SU-DHL-6 (cell line): ENCODE measurements around the gene NTRK3.

Experiments
- H2AFZ ChIP-seq: fragments of 200-600 bp; sonication (generic); 2 replicates; pipeline ENCODE4 v1.6.1; 2014; ENCODE audit warnings: low read depth, mild to moderate bottlenecking, moderate library complexity, mixed read lengths, antibody characterized with exemption, low read length; ENCODE audit not compliant: severe bottlenecking
- H3F3A ChIP-seq: fragments of 200-600 bp; shearing (Covaris generic); 2 replicates; pipeline ENCODE4 v1.6.0; 2016; ENCODE audit warnings: antibody characterized with exemption, mild to moderate bottlenecking; ENCODE audit not compliant: insufficient read depth
- H3K27ac ChIP-seq: fragments of 200-600 bp; sonication (generic); 2 replicates; pipeline ENCODE4 v1.5.1; 2016; ENCODE audit warnings: low read depth, mild to moderate bottlenecking, low read length, moderate library complexity, mixed read lengths
- H3K27me3 ChIP-seq: fragments of 200-600 bp; sonication (generic), shearing (Covaris generic); 2 replicates; pipeline ENCODE4 v1.6.0; 2014; ENCODE audit warnings: mild to moderate bottlenecking, low read length
- H3K36me3 ChIP-seq: fragments of 200-600 bp; sonication (generic); 2 replicates; pipeline ENCODE4 v1.6.1; 2014; ENCODE audit warnings: mild to moderate bottlenecking, low read length, mixed read lengths
- H3K4me2 ChIP-seq: fragments of 300-600, 200-600 bp; shearing (Covaris generic), sonication (generic); 2 replicates; pipeline ENCODE4 v1.6.0; 2014; ENCODE audit warnings: low read length, low read depth, mild to moderate bottlenecking; ENCODE audit not compliant: poor library complexity, severe bottlenecking
- H3K4me3 ChIP-seq: fragments of 200-600 bp; sonication (generic); 2 replicates; pipeline ENCODE4 v1.5.1; 2014; ENCODE audit warnings: antibody characterized with exemption, low read length, mild to moderate bottlenecking, mixed read lengths; ENCODE audit not compliant: insufficient read depth, poor library complexity, severe bottlenecking
- H3K79me2 ChIP-seq: fragments of 200-600 bp; sonication (generic); 2 replicates; pipeline ENCODE4 v1.6.1; 2014; ENCODE audit warnings: mild to moderate bottlenecking, low read length, moderate library complexity; ENCODE audit not compliant: insufficient read depth
- H3K9ac ChIP-seq: fragments of 200-600 bp; sonication (generic); 2 replicates; pipeline ENCODE4 v1.7.0; 2014; ENCODE audit warnings: mild to moderate bottlenecking, low read length
- H3K9me2 ChIP-seq: fragments of 200-600 bp; sonication (generic); replicated peaks from 2 replicates; pipeline ENCODE4 v1.6.1; 2014; ENCODE audit warnings: low read length; ENCODE audit not compliant: insufficient read depth
- H3K9me3 ChIP-seq: fragments of 200-600 bp; sonication (generic); 2 replicates; pipeline ENCODE4 v1.6.1; 2014; ENCODE audit warnings: low read length, mixed read lengths; ENCODE audit not compliant: insufficient read depth
- H4K20me1 ChIP-seq: fragments of 200-600 bp; sonication (generic); 2 replicates; pipeline ENCODE4 v1.6.1; 2014; ENCODE audit warnings: low read depth, mild to moderate bottlenecking, antibody characterized with exemption, low read length, moderate library complexity, mixed read lengths
- EZH2phosphoT487 ChIP-seq: fragments of 200-600 bp; sonication (generic), shearing (Covaris generic); conservative IDR thresholded peaks from 2 replicates; pipeline ENCODE4 v1.6.1; 2018; ENCODE audit warnings: mild to moderate bottlenecking, antibody characterized with exemption, low read length, moderate library complexity, mixed read lengths
- TF ChIP-seq, protein P1 (sequence below): fragments of 200-600 bp; sonication (generic); IDR thresholded peaks from one replicate; pipeline ENCODE4 v1.5.1; 2017; ENCODE audit warnings: antibody characterized with exemption, mild to moderate bottlenecking, low read length, moderate library complexity; ENCODE audit not compliant: insufficient read depth, poor library complexity, severe bottlenecking

The NTRK3 gene

DNA sequence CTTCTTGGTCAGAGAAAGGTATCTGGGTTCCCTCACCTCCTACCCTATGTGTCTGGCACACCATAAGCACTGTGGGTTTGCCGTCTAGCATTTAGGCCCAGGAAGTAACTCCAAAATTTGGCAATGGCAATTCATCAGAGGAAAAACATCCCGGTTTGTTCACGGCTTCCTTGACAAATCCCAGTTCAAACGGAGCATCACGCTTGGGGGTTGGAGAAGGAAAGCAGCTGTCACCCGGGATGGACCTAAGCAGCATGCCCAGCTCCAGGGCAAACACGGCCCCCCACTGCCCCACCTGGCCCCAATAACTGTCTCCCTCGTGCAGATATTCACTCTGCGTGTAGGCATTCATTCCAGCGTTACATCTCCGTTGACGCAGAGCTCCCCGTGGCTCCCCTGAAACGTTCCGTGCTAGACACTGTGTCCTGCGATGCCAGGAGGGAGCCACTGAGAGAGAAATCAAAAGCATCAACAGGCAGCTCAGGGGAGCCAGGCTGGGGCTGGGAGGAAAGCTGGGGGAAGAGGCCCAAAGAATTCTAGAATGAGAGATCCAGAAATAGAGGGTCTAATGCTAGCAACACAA, 41.4 kb downstream of the NTRK3 start:
- Histone ChIP-seq H3F3A (no peaks in the 10 kb centered on the region), H3K36me3 (no peaks in the 10 kb centered on the region), H3K4me2 (no peak overlapping the region), H2AFZ (no peak overlapping the region), H3K27me3 (no peaks in the 10 kb centered on the region), H3K9me2 (no peaks in the 10 kb centered on the region), H3K79me2 (no peaks in the 10 kb centered on the region), H3K27ac (no peak overlapping the region), H4K20me1 (no peaks in the 10 kb centered on the region), H3K9ac (no peak overlapping the region), H3K4me3 (no peak overlapping the region), H3K9me3 (no peaks in the 10 kb centered on the region)
- TF ChIP-seq, protein P1, sequence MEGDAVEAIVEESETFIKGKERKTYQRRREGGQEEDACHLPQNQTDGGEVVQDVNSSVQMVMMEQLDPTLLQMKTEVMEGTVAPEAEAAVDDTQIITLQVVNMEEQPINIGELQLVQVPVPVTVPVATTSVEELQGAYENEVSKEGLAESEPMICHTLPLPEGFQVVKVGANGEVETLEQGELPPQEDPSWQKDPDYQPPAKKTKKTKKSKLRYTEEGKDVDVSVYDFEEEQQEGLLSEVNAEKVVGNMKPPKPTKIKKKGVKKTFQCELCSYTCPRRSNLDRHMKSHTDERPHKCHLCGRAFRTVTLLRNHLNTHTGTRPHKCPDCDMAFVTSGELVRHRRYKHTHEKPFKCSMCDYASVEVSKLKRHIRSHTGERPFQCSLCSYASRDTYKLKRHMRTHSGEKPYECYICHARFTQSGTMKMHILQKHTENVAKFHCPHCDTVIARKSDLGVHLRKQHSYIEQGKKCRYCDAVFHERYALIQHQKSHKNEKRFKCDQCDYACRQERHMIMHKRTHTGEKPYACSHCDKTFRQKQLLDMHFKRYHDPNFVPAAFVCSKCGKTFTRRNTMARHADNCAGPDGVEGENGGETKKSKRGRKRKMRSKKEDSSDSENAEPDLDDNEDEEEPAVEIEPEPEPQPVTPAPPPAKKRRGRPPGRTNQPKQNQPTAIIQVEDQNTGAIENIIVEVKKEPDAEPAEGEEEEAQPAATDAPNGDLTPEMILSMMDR: no peak

DNA sequence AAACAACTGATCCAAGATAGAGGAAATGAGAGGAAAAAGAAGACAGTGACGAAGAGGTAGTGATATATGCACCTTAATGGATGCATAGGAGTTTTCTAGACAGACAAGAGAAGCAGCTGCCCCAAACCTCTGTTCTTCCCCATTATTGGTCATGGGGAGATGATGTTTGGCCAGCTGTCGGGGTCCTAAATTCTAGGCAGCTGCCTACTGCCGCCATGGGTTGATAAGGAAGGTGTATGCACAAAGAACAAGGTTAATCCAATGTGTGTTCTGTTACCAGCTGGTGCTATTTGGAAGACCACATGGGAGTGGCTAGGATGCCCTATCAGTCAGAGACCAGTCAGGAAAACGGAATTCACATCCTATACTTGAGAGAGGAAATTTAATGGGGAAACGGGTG, 47.4 kb downstream of the NTRK3 start:
- TF ChIP-seq EZH2phosphoT487: no peak
- TF ChIP-seq, protein P1: no peak
- Histone ChIP-seq H3F3A (no peaks in the 10 kb centered on the region), H3K27ac (no peak overlapping the region), H3K4me3 (no peak overlapping the region), H3K9ac (no peak overlapping the region), H3K9me2 (no peaks in the 10 kb centered on the region), H3K79me2 (no peaks in the 10 kb centered on the region), H3K9me3 (no peaks in the 10 kb centered on the region), H3K27me3 (no peaks in the 10 kb centered on the region), H3K4me2 (no peak overlapping the region), H2AFZ (no peak overlapping the region), H3K36me3 (no peaks in the 10 kb centered on the region), H4K20me1 (no peaks in the 10 kb centered on the region)

DNA sequence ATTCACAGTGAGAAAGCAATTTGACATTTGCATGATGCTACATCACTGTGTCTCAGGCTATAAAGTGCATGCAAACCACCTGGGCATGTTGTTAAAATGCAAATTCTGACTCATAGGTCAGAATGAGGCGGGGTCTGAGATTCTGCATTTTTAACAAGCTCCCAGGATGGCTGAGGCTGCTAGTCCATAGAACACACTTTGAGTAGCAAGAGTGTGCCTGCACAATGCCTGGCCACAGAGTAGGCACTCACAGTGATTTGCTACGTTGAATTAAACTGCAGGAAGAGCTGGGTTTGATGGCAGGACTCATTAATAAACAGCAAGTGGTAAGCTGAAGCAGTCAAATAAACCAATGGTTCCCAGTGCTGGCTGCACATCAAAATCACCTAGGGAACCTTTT, 48.1 kb downstream of the NTRK3 start:
- Histone ChIP-seq H4K20me1 (no peaks in the 10 kb centered on the region), H3K9me3 (no peaks in the 10 kb centered on the region), H3K9me2 (no peaks in the 10 kb centered on the region), H3K36me3 (no peaks in the 10 kb centered on the region), H3K27me3 (no peaks in the 10 kb centered on the region), H2AFZ (no peak overlapping the region), H3F3A (no peaks in the 10 kb centered on the region), H3K9ac (no peak overlapping the region), H3K79me2 (no peaks in the 10 kb centered on the region), H3K4me3 (no peak overlapping the region), H3K4me2 (no peak overlapping the region), H3K27ac (no peak overlapping the region)
- no peak for TF ChIP-seq EZH2phosphoT487
- TF ChIP-seq, protein P1: no peak
